K562 (cell line): ENCODE measurements around the gene SLC2A4. TPM values are rescaled to one million over a fixed set of nuclear protein-coding genes. Genes with fewer than 3 reads are reported as not detected.

Experiments
- ELF4 ChIP-seq: fragments of 450-650 bp; formaldehyde crosslinking; IDR thresholded peaks from 2 replicates; pipeline ENCODE4 v1.4.0; 2022; ENCODE audit warnings: missing genetic modification characterization
- ETV6 ChIP-seq, 3 experiments: fragments of 150-350 bp in 1 of 3; sonication (generic) in 1 of 3; formaldehyde crosslinking in 1 of 3; IDR thresholded peaks; 2 replicates each; pipeline versions ENCODE4 v1.6.1 to v1.8.0; 2014 to 2022; ENCODE audit warnings: borderline replicate concordance in 2 of 3, low read depth in 2 of 3, antibody characterized with exemption in 1 of 3, low read length in 1 of 3, mild to moderate bottlenecking in 1 of 3, missing genetic modification reagents in 1 of 3
- KDM4B ChIP-seq, 2 experiments: fragments of 450-650 bp in 1 of 2; sonication (generic) in 1 of 2; IDR thresholded peaks; 2 replicates each; pipeline ENCODE4 v1.6.1; 2016 to 2017; ENCODE audit warnings: borderline replicate concordance in 2 of 2, antibody characterized with exemption in 1 of 2, low read depth in 1 of 2, mild to moderate bottlenecking in 1 of 2
- MCM5 ChIP-seq: fragments of 450-650 bp; IDR thresholded peaks from 2 replicates; pipeline ENCODE4 v1.6.1; 2016; ENCODE audit warnings: low read depth
- MIER1 ChIP-seq: fragments of 450-650 bp; IDR thresholded peaks from 2 replicates; pipeline ENCODE4 v1.6.1; 2016; ENCODE audit warnings: antibody characterized with exemption, mild to moderate bottlenecking, low read depth
- NONO ChIP-seq, 2 experiments: fragments of 200-400 bp in 1 of 2; fragments of 450-650 bp in 1 of 2; formaldehyde crosslinking in 1 of 2; IDR thresholded peaks; 2 replicates each; pipeline ENCODE4 v1.6.1; 2017; ENCODE audit warnings: low read depth in 2 of 2, mild to moderate bottlenecking in 2 of 2, moderate library complexity in 2 of 2, low read length in 1 of 2
- RB1 ChIP-seq: fragments of 450-650 bp; IDR thresholded peaks from 2 replicates; pipeline ENCODE4 v1.6.1; 2017; ENCODE audit warnings: low read depth, mild to moderate bottlenecking
- SMARCA5 ChIP-seq: fragments of 450-650 bp; IDR thresholded peaks from 2 replicates; pipeline ENCODE4 v1.6.1; 2016
- SRSF1 ChIP-seq: fragments of 200-400 bp; formaldehyde crosslinking; IDR thresholded peaks from 2 replicates; pipeline ENCODE4 v1.6.1; 2017; ENCODE audit warnings: mild to moderate bottlenecking, low read depth, low read length, moderate library complexity
- polyA plus RNA-seq, 8 experiments: library from polyadenylated mRNA; depleted of rRNA in 4 of 8; stranded (reverse) in 5 of 8; unstranded in 3 of 8; fragments of >200 nt; fragmentation: Nextera tagmentation in 2 of 8; fragmentation: Illumina TruSeq in 1 of 8; extraction: Ambion mirVana in 2 of 8; extraction: Trizol in 1 of 8; gene quantifications; 2 replicates each; pipeline versions ENCODE4 v1.2.1 to v1.2.3, GENCODE V29; 2011 to 2014; ENCODE audit warnings: inconsistent platforms in 1 of 8, missing spikeins in 1 of 8
- total RNA-seq, 7 experiments: library from RNA; depleted of rRNA in 6 of 7; stranded (reverse); fragments of >200 nt in 6 of 7; fragmentation: Illumina TruSeq in 2 of 7; extraction: Trizol in 2 of 7; gene quantifications; 2 replicates each; pipeline versions ENCODE4 v1.2.1 to v1.2.3, GENCODE V29; 2011 to 2021; ENCODE audit warnings: low replicate concordance in 1 of 7
- TF ChIP-seq, protein P1 (sequence below): fragments of 250-450 bp; sonication (Bioruptor Pico); IDR thresholded peaks from 2 replicates; pipeline ENCODE4 v1.4.0; 2020; ENCODE audit warnings: mild to moderate bottlenecking
- TF ChIP-seq, protein P2 (sequence below), 2 experiments: fragments of 450-650 bp; formaldehyde crosslinking in 1 of 2; IDR thresholded peaks; 2 replicates each; pipeline versions ENCODE4 v1.4.0 to v1.6.1; 2014 to 2020; ENCODE audit warnings: mild to moderate bottlenecking in 2 of 2, borderline replicate concordance in 1 of 2, low read depth in 1 of 2
- TF ChIP-seq, protein P3 (sequence below): fragments of 450-650 bp; formaldehyde crosslinking; IDR thresholded peaks from 2 replicates; pipeline ENCODE4 v1.4.0; 2022; ENCODE audit warnings: missing genetic modification characterization

Gene SLC2A4
- total and polyA plus RNA-seq, 9 of the 15 experiments (the other 6 are each of a cell fraction or from before 2014, with no cell fraction given): 0.74 to 3.5 (median 1.6) TPM

DNA sequence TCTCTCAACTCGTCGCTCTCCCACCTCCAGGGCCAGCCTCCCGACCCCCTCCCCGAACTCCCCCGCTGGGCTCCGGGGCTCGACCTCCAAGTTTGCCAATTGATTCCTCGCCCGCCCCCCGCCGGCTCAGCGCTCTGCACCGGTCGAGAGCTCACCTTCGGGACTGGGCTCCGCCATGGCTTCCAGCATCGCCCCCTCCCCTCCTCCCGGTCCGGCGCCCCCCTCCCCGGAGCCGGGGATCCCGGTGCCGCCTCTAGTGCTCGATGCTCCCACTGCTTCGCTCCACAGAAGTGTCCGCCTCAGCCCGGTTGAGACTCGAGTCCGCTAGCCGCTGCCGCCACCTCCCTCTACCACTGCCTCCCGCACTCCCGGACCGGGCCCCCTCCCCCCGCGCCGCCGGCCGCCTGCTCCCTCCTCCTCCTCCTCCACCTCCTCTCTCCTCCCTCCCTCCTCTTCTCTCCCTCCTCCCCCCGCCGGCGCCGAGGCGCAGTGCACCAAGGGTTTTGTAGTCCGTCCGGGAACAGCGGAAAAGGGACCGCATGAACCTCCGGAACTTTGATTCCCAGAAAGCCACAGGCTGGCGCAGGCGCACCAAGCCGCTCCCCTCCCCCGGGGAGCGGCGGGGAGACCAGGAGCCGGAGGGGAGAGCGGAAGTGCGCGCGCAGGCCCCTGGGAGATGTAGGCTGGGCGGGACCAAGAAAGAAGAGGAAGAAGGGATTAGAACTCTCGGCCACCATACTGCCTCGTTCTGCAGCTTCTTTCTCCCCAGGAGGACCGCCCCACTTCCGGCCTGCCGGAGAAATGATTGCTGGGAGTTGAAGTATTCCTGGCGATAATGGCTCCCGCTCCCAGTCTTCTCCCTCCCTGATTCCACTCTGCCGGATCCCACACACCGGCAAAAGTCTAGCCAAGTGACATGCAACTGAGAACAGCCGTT, 42.2 kb upstream of the SLC2A4 start, which contains the start of gene PHF23 (continued):
- no peak for TF ChIP-seq SRSF1
- TF ChIP-seq, protein P1, sequence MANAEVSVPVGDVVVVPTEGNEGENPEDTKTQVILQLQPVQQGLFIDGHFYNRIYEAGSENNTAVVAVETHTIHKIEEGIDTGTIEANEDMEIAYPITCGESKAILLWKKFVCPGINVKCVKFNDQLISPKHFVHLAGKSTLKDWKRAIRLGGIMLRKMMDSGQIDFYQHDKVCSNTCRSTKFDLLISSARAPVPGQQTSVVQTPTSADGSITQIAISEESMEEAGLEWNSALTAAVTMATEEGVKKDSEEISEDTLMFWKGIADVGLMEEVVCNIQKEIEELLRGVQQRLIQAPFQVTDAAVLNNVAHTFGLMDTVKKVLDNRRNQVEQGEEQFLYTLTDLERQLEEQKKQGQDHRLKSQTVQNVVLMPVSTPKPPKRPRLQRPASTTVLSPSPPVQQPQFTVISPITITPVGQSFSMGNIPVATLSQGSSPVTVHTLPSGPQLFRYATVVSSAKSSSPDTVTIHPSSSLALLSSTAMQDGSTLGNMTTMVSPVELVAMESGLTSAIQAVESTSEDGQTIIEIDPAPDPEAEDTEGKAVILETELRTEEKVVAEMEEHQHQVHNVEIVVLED (CRISPR knock-in tag): peak; percentile 46; the same call in 1 of the 2 replicates
- TF ChIP-seq MIER1: no peak
- peak in 1 of 2 experiments; percentile 93; a peak in 2 of 4 replicates for TF ChIP-seq KDM4B (IDR thresholded peaks at IDR 0.05; ENCODE audit: borderline replicate concordance in 2 of 2, low read depth in 1 of 2)
- TF ChIP-seq, protein P2, sequence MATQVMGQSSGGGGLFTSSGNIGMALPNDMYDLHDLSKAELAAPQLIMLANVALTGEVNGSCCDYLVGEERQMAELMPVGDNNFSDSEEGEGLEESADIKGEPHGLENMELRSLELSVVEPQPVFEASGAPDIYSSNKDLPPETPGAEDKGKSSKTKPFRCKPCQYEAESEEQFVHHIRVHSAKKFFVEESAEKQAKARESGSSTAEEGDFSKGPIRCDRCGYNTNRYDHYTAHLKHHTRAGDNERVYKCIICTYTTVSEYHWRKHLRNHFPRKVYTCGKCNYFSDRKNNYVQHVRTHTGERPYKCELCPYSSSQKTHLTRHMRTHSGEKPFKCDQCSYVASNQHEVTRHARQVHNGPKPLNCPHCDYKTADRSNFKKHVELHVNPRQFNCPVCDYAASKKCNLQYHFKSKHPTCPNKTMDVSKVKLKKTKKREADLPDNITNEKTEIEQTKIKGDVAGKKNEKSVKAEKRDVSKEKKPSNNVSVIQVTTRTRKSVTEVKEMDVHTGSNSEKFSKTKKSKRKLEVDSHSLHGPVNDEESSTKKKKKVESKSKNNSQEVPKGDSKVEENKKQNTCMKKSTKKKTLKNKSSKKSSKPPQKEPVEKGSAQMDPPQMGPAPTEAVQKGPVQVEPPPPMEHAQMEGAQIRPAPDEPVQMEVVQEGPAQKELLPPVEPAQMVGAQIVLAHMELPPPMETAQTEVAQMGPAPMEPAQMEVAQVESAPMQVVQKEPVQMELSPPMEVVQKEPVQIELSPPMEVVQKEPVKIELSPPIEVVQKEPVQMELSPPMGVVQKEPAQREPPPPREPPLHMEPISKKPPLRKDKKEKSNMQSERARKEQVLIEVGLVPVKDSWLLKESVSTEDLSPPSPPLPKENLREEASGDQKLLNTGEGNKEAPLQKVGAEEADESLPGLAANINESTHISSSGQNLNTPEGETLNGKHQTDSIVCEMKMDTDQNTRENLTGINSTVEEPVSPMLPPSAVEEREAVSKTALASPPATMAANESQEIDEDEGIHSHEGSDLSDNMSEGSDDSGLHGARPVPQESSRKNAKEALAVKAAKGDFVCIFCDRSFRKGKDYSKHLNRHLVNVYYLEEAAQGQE (IDR thresholded peaks at IDR 0.05; ENCODE audit: borderline replicate concordance): peak; percentile 44; the same call in 1 of the 2 replicates
- TF ChIP-seq, protein P2 (CRISPR knock-in tag; IDR thresholded peaks at IDR 0.05; ENCODE audit: low read depth): no peak
- TF ChIP-seq RB1: 0 out of 2 replicates have a peak, but pooled peaks have one; percentile 29
- TF ChIP-seq SMARCA5: no peak
- TF ChIP-seq, protein P3, sequence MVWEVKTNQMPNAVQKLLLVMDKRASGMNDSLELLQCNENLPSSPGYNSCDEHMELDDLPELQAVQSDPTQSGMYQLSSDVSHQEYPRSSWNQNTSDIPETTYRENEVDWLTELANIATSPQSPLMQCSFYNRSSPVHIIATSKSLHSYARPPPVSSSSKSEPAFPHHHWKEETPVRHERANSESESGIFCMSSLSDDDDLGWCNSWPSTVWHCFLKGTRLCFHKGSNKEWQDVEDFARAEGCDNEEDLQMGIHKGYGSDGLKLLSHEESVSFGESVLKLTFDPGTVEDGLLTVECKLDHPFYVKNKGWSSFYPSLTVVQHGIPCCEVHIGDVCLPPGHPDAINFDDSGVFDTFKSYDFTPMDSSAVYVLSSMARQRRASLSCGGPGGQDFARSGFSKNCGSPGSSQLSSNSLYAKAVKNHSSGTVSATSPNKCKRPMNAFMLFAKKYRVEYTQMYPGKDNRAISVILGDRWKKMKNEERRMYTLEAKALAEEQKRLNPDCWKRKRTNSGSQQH: peak; percentile 37; the same call in 1 of the 2 replicates
- 0 out of 4 replicates have a peak, but pooled peaks of 1 of the 2 experiments have one; percentile 64 for TF ChIP-seq NONO (IDR thresholded peaks at IDR 0.05; ENCODE audit: low read depth in 2 of 2, low read length in 1 of 2)
- TF ChIP-seq ETV6 (IDR thresholded peaks at IDR 0.05; ENCODE audit: borderline replicate concordance in 1 of 2, low read depth in 2 of 2, low read length in 1 of 2): no peak
- no peak for TF ChIP-seq ETV6 (CRISPR knock-in tag; IDR thresholded peaks at IDR 0.05; ENCODE audit: borderline replicate concordance)
- no peak for TF ChIP-seq MCM5
- peak; percentile 43; the same call in 1 of the 2 replicates for TF ChIP-seq ELF4
